Epithelial cell of proximal tubule (primary cell): ENCODE measurements around the gene PSMF1. TPM values are rescaled to one million over a fixed set of nuclear protein-coding genes. Genes with fewer than 3 reads are reported as not detected.

Experiments
- DNase-seq: peaks from one replicate; pipeline ENCODE4 v3.0.0-alpha.2; 2011; ENCODE audit warnings: low read depth
- H3K4me3 ChIP-seq: 2 replicates; pipeline ENCODE4 v1.5.1; 2011; ENCODE audit warnings: low read depth, mild to moderate bottlenecking, low read length
- CTCF ChIP-seq: conservative IDR thresholded peaks from 2 replicates; pipeline ENCODE4 v1.5.1; 2012; ENCODE audit warnings: low read depth, mild to moderate bottlenecking, low read length
- total RNA-seq: library from RNA; depleted of rRNA; stranded (reverse); fragments of >200 nt; gene quantifications from 2 replicates; pipeline ENCODE4 v1.2.3, GENCODE V29; 2015

Gene PSMF1
- total RNA-seq, 1 donor from 2014 or later = 171 TPM

GRCh38 chr20:1155342-1155741, 36.9 kb downstream of the PSMF1 start:
- no peak for TF ChIP-seq CTCF
- no peak overlapping the region for H3K4me3 ChIP-seq
- no peak for DNase-seq

- no peak overlapping the region for H3K4me3 ChIP-seq
- DNase-seq = no peak
- no peak for TF ChIP-seq CTCF
Measured at GRCh38 chr20:1160496-1160895, 42.1 kb downstream of the PSMF1 start.

GRCh38 chr20:1160991-1161390, 42.6 kb downstream of the PSMF1 start:
- H3K4me3 ChIP-seq = no peak overlapping the region
- DNase-seq = no peak
- TF ChIP-seq CTCF = no peak

GRCh38 chr20:1163105-1163504, 44.7 kb downstream of the PSMF1 start:
- TF ChIP-seq CTCF = no peak
- DNase-seq = no peak
- H3K4me3 ChIP-seq = no peak overlapping the region

GRCh38 chr20:1163653-1164052, 45.3 kb downstream of the PSMF1 start:
- no peak for DNase-seq
- TF ChIP-seq CTCF = no peak
- no peak overlapping the region for H3K4me3 ChIP-seq

- TF ChIP-seq CTCF = no peak
- no peak overlapping the region for H3K4me3 ChIP-seq
- no peak for DNase-seq
Measured at GRCh38 chr20:1164871-1165270, 46.5 kb downstream of the PSMF1 start.

GRCh38 chr20:1165521-1165920, 47.1 kb downstream of the PSMF1 start:
- H3K4me3 ChIP-seq = no peak overlapping the region
- TF ChIP-seq CTCF = no peak
- DNase-seq = no peak
